Neutrophil (primary cell): ENCODE data around the gene MTM1.
A peak's percentile ranks its signal among the peaks of the same experiment; 100 is the strongest.

ENCODE experiments used
- H3K27ac ChIP-seq: fragments of 200-600 bp; sonication (generic); 2 replicates; pipeline ENCODE4 v1.5.1; 2016; ENCODE audit warnings: mild to moderate bottlenecking, moderate library complexity
- H3K27me3 ChIP-seq: fragments of 200-600 bp; sonication (generic); 2 replicates; pipeline ENCODE4 v1.6.0; 2016; ENCODE audit warnings: mild to moderate bottlenecking
- H3K36me3 ChIP-seq: fragments of 200-600 bp; sonication (generic); 2 replicates; pipeline ENCODE4 v1.5.1; 2017
- H3K4me1 ChIP-seq, 2 experiments: fragments of 200-600 bp in 1 of 2; sonication (generic) in 1 of 2; 1 replicate in 1 of 2; 2 replicates in 1 of 2; pipeline versions ENCODE4 v1.5.1 to v1.6.1; 2013 to 2016; ENCODE audit warnings: low read depth in 1 of 2, low read length in 1 of 2, mild to moderate bottlenecking in 1 of 2, moderate library complexity in 1 of 2; ENCODE audit not compliant: control insufficient read depth in 1 of 2, insufficient read depth in 1 of 2
- H3K4me3 ChIP-seq, 2 experiments: fragments of 200-600 bp in 1 of 2; sonication (generic) in 1 of 2; 1 replicate in 1 of 2; 2 replicates in 1 of 2; pipeline ENCODE4 v1.5.1; 2013 to 2016; ENCODE audit warnings: low read depth in 1 of 2, low read length in 1 of 2, mild to moderate bottlenecking in 1 of 2, moderate library complexity in 1 of 2
- H3K9me3 ChIP-seq: fragments of 200-600 bp; sonication (generic); 2 replicates; pipeline ENCODE4 v1.5.1; 2016
- TF ChIP-seq, protein P1 (sequence below): fragments of 200-600 bp; sonication (generic); IDR thresholded peaks from 2 replicates; pipeline ENCODE4 v1.5.1; 2016; ENCODE audit warnings: antibody characterized with exemption

MTM1 gene

DNA sequence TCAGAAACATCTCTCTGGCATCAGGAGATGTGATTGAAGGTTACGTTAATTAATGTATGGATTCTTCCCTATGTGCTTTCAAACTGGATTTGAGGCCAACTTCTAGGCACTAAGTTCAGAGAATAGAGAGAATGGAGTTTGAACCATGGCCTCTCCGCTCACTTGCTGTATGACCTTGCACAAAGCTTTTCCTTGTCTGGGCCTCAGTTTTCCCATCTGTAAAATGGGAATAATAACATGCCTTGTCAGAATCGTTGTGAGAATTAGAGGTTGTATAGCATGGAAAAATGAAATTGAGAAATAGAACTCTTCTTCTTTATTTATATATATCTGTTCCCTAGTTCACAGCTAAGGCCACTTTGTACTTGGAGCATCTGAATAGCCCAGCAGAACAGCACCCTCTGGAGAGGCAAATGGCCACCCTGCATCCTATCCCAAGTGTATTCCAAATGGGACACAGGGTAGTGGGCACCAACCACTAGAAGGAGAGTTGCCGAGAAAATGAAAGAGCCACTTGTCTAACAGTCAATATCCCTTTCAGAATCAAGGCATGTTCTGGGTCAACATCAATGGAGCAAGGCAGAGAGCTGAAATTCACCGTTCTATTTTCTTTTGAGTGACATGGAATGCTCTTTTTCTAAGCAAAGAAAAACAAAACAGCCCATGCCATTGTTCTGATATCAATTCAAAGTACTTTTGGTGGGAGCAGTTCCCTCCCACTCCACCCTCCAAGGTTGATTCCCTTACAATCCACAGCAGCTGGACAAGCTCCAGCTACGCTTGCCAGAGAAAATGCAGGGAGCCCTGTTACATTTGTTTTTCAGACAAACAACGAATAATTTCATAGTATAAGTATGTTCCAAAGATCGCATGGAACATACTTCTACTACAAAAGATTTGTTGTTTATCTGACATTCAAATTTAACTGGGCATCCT lies 23.3 kb upstream of the MTM1 start:
- no peak overlapping the region for H3K27ac ChIP-seq

DNA sequence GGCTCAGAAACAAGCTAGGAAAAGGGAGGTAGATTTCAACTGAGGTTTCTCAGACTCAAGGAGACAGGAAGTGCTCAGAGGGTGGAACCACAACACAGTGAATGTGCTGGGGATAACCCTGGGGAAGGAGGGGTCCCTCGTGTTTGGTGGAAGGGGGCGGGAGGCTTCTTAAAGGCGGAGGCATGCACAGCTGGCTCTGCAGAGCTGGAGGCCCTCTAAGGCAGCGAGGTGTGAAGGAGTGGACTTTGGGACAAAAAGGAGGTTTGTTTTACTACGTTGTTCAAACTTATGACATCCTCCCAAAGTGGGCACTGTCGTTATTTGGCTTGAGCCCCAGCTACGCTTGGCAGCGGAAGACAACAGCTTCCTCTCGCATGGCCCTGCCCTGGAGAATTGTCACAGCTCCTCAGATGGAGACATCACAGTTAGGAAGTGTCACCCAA lies 21.7 kb upstream of the MTM1 start:
- no peak overlapping the region for H3K27ac ChIP-seq
- peak overlapping the region; percentile 62 to 63 for H3K4me3 ChIP-seq
- H3K9me3 ChIP-seq, result no peaks in the 10 kb centered on the region
- TF ChIP-seq, protein P1, sequence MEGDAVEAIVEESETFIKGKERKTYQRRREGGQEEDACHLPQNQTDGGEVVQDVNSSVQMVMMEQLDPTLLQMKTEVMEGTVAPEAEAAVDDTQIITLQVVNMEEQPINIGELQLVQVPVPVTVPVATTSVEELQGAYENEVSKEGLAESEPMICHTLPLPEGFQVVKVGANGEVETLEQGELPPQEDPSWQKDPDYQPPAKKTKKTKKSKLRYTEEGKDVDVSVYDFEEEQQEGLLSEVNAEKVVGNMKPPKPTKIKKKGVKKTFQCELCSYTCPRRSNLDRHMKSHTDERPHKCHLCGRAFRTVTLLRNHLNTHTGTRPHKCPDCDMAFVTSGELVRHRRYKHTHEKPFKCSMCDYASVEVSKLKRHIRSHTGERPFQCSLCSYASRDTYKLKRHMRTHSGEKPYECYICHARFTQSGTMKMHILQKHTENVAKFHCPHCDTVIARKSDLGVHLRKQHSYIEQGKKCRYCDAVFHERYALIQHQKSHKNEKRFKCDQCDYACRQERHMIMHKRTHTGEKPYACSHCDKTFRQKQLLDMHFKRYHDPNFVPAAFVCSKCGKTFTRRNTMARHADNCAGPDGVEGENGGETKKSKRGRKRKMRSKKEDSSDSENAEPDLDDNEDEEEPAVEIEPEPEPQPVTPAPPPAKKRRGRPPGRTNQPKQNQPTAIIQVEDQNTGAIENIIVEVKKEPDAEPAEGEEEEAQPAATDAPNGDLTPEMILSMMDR, result no peak
- peaks cover 10% of the 10 kb centered on the region in 2 experiments for H3K4me1 ChIP-seq
- no peaks in the 10 kb centered on the region for H3K27me3 ChIP-seq
- no peaks in the 10 kb centered on the region for H3K36me3 ChIP-seq

More for the DNA sequence above, 23.3 kb upstream of the MTM1 start:
- Histone ChIP-seq H3K27me3 (no peaks in the 10 kb centered on the region), H3K4me3 (no peak overlapping the region), H3K4me1 (peaks cover 10% of the 10 kb centered on the region in 2 experiments), H3K36me3 (no peaks in the 10 kb centered on the region), H3K9me3 (no peaks in the 10 kb centered on the region)
- TF ChIP-seq, protein P1, result no peak

DNA sequence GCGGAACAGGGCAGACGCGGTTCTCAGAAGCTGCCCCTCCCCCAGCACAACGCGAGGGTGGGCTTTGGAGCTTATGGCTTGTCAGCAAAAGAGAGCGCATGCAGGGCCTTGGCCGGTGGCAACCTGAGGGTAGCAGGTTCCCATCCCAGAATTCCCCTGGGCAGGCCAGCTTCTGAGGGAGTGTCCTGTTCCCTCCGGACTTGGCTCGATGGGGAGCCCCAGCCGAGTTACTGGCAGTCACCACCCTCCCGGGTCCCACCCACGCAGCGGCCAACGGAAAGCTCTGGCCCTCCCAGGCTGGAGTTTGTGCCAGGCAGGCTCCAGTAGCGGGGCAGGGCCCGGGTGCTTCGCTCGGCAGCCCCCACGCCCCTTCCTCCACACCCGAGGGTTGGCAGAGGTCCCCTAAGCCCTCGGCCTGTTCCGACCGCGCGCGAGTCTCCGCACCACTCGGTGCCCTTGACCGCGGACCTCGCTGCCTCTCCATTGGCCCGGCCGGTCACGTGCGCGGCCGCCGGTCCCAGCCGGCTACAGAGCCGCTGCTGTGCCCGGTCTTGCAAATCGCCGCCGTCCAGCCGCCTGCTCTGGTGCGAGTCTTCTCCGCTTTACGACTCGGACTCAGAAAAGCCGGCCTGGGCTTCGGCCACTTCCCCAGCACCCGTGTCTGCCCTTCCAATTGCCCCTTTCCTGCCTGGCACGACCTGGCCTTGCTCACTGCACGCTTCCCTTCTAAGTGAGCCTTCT lies 20.9 kb upstream of the MTM1 start:
- H3K9me3 ChIP-seq, result no peaks in the 10 kb centered on the region
- peak overlapping the region; percentile 62 to 63 for H3K4me3 ChIP-seq
- TF ChIP-seq, protein P1, result no peak
- H3K27me3 ChIP-seq, result no peaks in the 10 kb centered on the region
- peaks cover 10% of the 10 kb centered on the region in 2 experiments for H3K4me1 ChIP-seq
- no peaks in the 10 kb centered on the region for H3K36me3 ChIP-seq
- peak overlapping the region; percentile 15 for H3K27ac ChIP-seq

DNA sequence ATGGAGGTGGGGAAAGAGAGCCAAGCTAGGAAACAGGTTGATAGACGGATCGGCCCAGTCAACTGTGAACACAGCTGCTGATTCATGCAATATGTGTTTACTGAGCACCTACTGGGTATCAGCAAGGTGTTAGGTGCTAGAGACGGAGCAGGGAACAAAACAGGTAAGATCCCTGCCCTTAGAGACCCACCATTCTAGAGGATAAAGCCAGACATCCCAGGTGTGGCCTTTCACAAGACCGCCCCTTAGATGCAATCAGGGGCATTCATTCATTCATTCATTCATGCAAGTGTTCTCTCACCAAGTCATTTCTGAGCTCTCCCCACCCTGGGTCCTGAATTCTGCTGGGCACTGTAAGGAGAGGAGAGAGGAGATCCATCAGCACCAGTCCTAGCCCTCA lies 20.2 kb upstream of the MTM1 start:
- Histone ChIP-seq H3K9me3 (no peaks in the 10 kb centered on the region), H3K27me3 (no peaks in the 10 kb centered on the region), H3K27ac (no peak overlapping the region), H3K36me3 (no peaks in the 10 kb centered on the region), H3K4me3 (peak overlapping the region in 1 of 2 experiments; percentile 62), H3K4me1 (peaks cover 10% of the 10 kb centered on the region in 2 experiments)
- TF ChIP-seq, protein P1, result no peak

DNA sequence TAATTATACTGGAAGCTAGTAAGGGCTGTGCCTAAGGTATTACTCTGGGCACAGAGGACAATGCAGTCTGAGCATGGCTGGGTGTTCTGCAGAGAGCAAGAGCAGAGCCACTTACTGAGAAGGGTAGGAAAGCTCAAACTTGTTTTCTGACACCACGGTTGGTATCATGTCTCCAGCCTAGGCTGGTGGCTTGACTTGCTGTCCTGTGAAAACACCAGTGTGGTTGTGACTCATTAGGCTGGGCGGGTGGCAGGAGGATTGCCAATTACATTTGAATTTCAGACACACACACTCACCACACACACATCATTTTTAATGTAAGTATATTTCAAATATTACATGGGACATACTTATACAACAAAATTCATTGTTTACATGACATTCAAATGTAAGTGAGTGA lies 19.7 kb upstream of the MTM1 start:
- Histone ChIP-seq H3K27me3 (no peaks in the 10 kb centered on the region), H3K36me3 (no peaks in the 10 kb centered on the region), H3K27ac (no peak overlapping the region), H3K4me1 (peaks cover 10% of the 10 kb centered on the region in 2 experiments), H3K4me3 (no peak overlapping the region), H3K9me3 (no peaks in the 10 kb centered on the region)
- TF ChIP-seq, protein P1, result no peak
